ENCODE data around the gene VPS4B. TPM values are rescaled to one million over a fixed set of nuclear protein-coding genes. Genes with fewer than 3 reads are reported as not detected.
"Not testable (repeated sequence)": the region's sequence is repeated elsewhere in the genome, so short reads cannot be mapped to it uniquely, and the experiment has no call there.

The VPS4B gene
- total RNA-seq (67.8 TPM), polyA plus RNA-seq (27.1 TPM)

DNA sequence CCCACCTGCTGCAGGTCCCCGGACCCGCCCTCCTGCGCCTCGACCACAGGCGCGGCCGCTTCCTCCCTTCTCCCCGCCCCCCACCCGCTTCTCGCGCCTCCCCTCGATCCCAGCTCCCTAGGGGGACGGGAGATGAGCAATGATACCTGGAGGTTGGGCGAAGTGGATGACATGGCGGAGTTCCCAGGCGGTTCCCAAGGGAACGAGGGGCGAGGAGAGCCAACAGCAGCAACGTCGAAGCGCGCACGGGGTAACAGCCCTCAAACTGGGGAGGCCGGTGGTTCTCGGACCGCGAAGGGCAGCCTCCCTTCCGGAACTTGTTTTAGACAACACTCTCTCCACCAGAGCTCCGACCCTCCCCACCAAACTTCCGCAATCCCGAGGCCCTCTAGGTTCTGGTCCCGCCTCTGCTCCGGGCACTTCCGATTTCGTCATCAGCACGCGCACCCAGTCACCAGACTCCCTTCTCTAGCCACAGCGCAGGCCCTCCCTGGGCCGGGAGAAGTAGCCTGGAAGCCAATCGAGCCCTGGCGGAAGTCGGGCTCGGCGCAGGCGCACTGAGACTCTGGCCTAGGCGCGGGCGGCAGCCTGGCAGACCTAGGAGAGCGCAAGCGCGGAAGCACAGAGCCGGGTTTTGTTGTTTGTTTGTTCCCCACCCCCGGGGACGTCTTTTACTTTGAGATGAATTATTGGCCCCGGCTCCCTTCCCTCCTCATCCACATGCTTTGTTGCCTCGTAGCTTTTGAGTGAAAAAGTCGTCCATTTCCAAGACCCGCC is at the start of gene VPS4B:
Gene VPS4B (minus strand): TSS at position 390 of the 777 bp plus-strand sequence. CDS start 217 bp downstream, at position 173.
- no peaks in the 10 kb centered on the region for H3K4me1 ChIP-seq (ENCODE audit: insufficient read depth)
- under 1% methylated on average over 58 of the region's 58 CpGs for WGBS
- peak; percentile 98 for DNase-seq (ENCODE audit: extremely low spot score)

DNA sequence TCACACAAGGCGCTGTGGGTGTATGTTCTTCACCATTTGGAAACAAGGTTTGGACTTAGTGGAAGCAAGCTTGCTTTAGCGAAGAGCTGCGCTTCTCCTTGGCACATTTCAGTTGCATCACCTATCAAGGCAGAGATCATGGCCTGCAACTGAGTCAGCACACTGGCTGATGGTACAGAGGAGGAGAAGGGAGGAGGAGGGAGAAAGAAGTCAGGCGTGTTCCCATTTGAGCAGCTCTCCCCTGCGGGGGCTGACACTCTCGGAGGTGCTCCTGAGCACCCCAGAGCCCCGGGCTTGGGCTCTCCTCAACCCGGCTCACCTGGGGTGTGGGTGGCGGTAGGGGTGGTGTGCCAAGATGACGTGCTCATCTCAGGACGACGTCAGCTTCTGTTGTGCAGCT is 48.5 kb upstream of the VPS4B start:
- no peaks in the 10 kb centered on the region for H3K36me3 ChIP-seq (ENCODE audit: insufficient read depth)
- no peak overlapping the region for H3K27ac ChIP-seq (ENCODE audit: low read depth)
- no peak for DNase-seq (ENCODE audit: extremely low spot score)
- H3K4me3 ChIP-seq (ENCODE audit: low read depth, low read length) = no peak overlapping the region
- H3K4me1 ChIP-seq (ENCODE audit: insufficient read depth) = no peaks in the 10 kb centered on the region
- 83% methylated on average over 12 of the region's 12 CpGs for WGBS

More for the DNA sequence above, at the start of gene VPS4B:
- Histone ChIP-seq H3K36me3 (ENCODE audit: insufficient read depth) (no peaks in the 10 kb centered on the region), H3K27ac (ENCODE audit: low read depth) (peak within 1 kb of the TSS; percentile 96), H3K4me3 (ENCODE audit: low read depth, low read length) (peak within 1 kb of the TSS; percentile 93)

DNA sequence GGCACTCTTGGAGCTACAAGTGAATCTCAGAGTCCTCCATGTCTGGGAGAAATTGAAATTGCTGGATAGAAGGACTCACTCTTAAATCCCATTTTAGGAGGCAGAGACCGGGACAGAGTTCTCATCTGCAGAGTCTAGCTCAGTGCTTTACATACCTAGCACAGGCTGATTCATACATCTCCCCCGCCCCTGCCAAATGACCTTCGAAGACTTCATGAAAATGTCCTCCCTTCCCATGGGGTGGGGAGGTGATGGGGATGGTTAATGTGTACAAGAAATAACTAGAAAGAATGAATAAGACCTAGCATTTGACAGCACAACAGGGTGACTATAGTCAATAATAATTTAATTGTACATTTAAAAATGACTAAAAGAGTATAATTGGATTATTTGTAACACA is 46.3 kb upstream of the VPS4B start:
- H3K27ac ChIP-seq (ENCODE audit: low read depth) = no peak overlapping the region
- no peaks in the 10 kb centered on the region for H3K36me3 ChIP-seq (ENCODE audit: insufficient read depth)

DNA sequence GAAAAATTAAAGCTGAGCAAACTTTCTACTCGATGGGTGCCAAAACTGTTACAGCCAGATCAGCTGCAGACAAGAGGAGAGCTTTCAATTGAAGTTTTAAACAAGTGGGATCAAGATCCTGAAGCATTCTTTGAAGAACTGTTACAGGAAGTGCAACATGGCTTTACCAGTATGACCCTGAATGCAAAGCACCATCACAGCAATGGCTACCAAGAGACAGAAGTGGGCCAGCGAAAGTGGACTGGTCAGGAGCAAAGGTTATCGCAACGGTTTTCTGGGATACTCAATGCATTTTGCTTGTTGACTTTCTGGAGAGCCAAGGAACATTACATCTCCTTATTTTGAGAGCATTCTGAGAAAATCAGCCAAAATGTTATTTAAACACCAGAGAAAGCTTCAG is 45.4 kb upstream of the VPS4B start:
- Histone ChIP-seq H3K4me3 (ENCODE audit: low read depth, low read length) (no peak overlapping the region), H3K36me3 (ENCODE audit: insufficient read depth) (no peaks in the 10 kb centered on the region), H3K27ac (ENCODE audit: low read depth) (no peak overlapping the region), H3K4me1 (ENCODE audit: insufficient read depth) (no peaks in the 10 kb centered on the region)
- no peak for DNase-seq (ENCODE audit: extremely low spot score)
- WGBS = 88% methylated on average over 4 of the region's 4 CpGs

More for the DNA sequence above, 46.3 kb upstream of the VPS4B start:
- no peaks in the 10 kb centered on the region for H3K4me1 ChIP-seq (ENCODE audit: insufficient read depth)
- 93% methylated on average over 3 of the region's 3 CpGs for WGBS
- DNase-seq (ENCODE audit: extremely low spot score) = no peak
- no peak overlapping the region for H3K4me3 ChIP-seq (ENCODE audit: low read depth, low read length)

DNA sequence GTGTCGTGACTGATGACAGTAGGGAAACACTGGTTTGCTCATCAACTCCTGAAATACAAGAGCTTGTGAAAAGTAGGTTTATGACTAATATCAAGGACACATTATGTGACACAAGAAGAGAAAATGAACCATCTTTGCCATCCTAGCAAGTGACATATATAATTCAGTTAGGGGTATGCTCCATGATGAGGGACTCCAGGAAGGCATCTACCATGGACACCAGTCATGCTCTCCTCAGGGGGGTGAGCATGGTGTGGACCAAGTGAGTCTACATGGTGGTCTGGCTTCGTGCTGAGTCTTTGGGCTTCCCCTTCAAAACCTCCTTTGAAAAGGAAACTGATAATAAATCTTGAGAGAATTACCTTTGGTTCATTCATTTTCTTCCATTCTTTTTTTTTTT is 42.8 kb upstream of the VPS4B start:
- Histone ChIP-seq H3K27ac (ENCODE audit: low read depth) (no peak overlapping the region), H3K4me1 (ENCODE audit: insufficient read depth) (no peaks in the 10 kb centered on the region), H3K4me3 (ENCODE audit: low read depth, low read length) (no peak overlapping the region), H3K36me3 (ENCODE audit: insufficient read depth) (no peaks in the 10 kb centered on the region)
- no peak for DNase-seq (ENCODE audit: extremely low spot score)
- 86% methylated on average over 2 of the region's 2 CpGs for WGBS

DNA sequence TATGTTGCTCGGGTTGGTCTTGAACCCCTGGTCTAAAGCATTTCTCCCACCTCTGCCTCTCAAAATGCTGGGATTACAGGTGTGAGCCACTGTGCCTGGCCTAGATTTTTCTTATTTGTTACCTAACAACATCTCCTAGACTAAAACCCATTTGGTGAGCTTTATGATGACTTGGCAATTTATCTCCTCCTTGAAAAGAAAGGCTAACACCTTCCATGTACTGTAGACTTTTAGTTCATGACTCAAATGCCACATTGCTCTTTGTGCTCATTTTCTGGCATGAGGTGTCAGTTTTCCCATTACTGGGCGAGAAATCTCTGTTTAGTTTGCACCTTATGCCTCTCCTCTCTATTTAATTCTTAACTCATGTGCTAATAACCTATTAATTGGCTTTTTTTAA is 42.2 kb upstream of the VPS4B start:
- no peak for DNase-seq (ENCODE audit: extremely low spot score)
- H3K4me1 ChIP-seq (ENCODE audit: insufficient read depth) = no peaks in the 10 kb centered on the region
- no peak overlapping the region for H3K27ac ChIP-seq (ENCODE audit: low read depth)
- 93% methylated on average over 2 of the region's 2 CpGs for WGBS
- no peak overlapping the region for H3K4me3 ChIP-seq (ENCODE audit: low read depth, low read length)
- no peaks in the 10 kb centered on the region for H3K36me3 ChIP-seq (ENCODE audit: insufficient read depth)

DNA sequence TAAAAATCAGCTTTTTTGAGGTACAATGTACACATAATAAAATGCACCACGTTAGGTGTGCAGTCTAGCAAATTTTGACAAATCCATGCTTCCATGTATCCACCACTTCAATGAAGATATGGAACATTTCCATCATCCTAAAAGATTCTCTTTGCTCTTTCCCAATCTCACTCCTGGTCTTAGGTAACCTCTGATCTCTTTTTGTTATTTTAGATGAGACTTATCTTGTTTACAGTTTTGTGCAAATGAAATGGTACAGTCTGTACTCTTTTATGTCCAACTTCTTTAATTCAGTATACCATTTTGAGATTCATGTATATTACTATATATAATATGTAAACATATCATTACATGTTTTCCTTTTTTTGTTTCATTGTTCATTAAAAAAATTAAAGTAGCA is 38.1 kb upstream of the VPS4B start:
- DNase-seq (ENCODE audit: extremely low spot score) = no peak
- Histone ChIP-seq H3K4me3 (ENCODE audit: low read depth, low read length) (no peak overlapping the region), H3K27ac (ENCODE audit: low read depth) (no peak overlapping the region), H3K4me1 (ENCODE audit: insufficient read depth) (no peaks in the 10 kb centered on the region), H3K36me3 (ENCODE audit: insufficient read depth) (no peaks in the 10 kb centered on the region)
- WGBS = 67% methylated on average over 1 of the region's 1 CpG

DNA sequence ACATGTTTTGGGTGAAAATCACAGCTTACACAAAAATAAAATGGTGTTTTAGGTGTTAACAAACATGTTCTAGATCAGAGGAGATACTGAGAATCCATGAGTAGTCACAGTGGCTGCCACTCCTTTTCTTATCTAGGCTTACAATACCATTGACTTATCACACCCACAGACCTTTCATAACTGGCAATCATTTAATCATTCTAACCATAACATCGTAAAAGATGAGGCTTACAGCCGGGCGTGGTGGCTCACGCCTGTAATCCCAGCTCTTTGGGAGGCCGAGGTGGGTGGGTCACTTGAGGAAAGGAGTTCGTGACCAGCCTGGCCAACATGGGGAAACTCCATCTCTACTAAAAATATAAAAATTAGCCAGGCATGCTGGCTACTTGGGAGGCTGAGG is 35.7 kb upstream of the VPS4B start:
- Histone ChIP-seq H3K36me3 (ENCODE audit: insufficient read depth) (no peaks in the 10 kb centered on the region), H3K27ac (ENCODE audit: low read depth) (no peak overlapping the region), H3K4me1 (ENCODE audit: insufficient read depth) (no peaks in the 10 kb centered on the region), H3K4me3 (ENCODE audit: low read depth, low read length) (no peak overlapping the region)
- no peak for DNase-seq (ENCODE audit: extremely low spot score)
- 49% methylated on average over 6 of the region's 6 CpGs for WGBS

DNA sequence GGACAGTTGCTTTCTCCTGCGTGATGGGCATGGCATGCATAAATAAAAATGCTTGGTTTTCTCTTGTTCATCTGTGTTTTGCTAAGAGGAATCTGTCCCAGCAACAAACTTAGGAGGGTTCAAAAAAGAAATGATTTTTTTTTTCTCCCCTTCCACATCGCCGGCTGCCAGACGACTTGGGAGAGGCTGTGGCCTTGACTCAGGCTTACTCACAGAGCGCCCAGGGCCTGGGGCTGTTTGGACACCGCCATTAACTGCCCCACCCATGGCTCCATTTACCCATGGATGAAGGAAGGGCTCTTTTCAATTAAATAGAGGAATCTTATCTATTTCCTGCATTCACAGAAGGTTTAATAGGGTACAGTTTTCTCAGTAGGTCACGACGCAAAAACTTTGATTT is 32.2 kb upstream of the VPS4B start:
- no peak overlapping the region for H3K27ac ChIP-seq (ENCODE audit: low read depth)
- 89% methylated on average over 8 of the region's 8 CpGs for WGBS

DNA sequence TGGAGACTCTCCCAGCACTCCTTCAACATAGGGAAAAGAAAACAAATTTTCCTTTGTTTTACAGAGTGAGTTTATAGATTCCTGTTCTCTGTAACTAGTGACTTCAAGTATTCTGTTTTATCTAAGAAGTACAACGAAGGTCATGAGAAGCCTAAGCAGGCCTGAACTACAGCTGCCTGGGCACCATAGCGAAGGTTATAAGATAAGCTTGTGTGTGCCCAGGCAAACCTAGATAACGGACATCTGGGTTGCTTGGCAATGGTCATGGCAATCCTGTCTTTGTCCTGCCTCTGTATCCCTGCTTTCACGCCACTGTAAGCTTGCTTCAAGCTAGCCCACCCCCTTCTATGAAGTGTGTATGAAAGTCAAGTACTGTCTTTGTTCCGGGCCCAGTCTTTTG is 30.5 kb upstream of the VPS4B start:
- H3K36me3 ChIP-seq (ENCODE audit: insufficient read depth); H3K27ac ChIP-seq (ENCODE audit: low read depth): not testable (repeated sequence)

More for the DNA sequence above, 32.2 kb upstream of the VPS4B start:
- Histone ChIP-seq H3K36me3 (ENCODE audit: insufficient read depth) (no peaks in the 10 kb centered on the region), H3K4me1 (ENCODE audit: insufficient read depth) (no peaks in the 10 kb centered on the region), H3K4me3 (ENCODE audit: low read depth, low read length) (no peak overlapping the region)
- DNase-seq (ENCODE audit: extremely low spot score) = no peak

DNA sequence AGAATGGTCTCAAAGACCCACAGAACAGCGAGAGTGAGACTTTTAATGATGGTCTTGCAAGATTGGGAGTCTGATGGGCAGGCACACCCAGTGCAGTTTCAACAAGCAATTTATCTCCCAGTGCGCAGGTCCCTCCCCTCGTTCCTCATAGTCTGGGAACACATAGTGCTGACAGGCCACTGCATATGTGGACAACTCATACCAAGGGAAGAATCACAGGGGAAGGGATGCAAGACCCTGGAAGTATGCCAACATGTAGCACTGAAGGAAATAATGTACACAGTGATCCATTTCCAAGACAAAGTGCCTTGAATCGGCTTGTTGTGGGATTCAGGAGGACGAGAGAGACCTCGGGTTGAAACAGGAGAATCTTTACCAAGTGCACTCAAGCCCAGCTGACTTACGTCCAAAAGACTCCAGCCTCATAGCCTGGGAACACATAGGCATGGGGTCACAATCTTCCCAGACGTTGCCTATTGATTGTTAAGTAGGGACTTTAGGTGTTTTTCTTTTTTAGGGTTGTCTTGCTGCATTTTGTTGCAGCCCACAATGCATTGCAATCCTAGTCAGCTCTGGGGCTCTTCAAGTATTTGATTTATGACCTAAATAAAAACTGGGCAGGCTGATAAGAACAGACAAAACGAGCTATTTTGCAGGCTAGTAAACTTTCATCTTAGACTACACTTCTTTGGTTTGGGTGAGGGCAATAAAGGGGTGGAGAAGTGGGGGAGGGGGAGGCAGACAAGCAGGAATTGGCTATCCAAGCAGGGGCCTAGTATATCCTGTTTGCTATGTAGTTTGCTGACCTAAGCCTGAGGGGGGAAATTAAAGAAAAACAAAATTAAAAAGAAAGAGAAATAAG is 29.8 kb upstream of the VPS4B start:
- peak; percentile 63 for DNase-seq (ENCODE audit: extremely low spot score)
- Histone ChIP-seq H3K27ac (ENCODE audit: low read depth) (no peak overlapping the region), H3K4me3 (ENCODE audit: low read depth, low read length) (no peak overlapping the region), H3K4me1 (ENCODE audit: insufficient read depth) (no peaks in the 10 kb centered on the region), H3K36me3 (ENCODE audit: insufficient read depth) (no peaks in the 10 kb centered on the region)
- WGBS = 30% methylated on average over 9 of the region's 9 CpGs

More for the DNA sequence above, 30.5 kb upstream of the VPS4B start:
- 55% methylated on average over 5 of the region's 5 CpGs for WGBS
- H3K4me1 ChIP-seq (ENCODE audit: insufficient read depth); H3K4me3 ChIP-seq (ENCODE audit: low read depth, low read length); DNase-seq (ENCODE audit: extremely low spot score): not testable (repeated sequence)

DNA sequence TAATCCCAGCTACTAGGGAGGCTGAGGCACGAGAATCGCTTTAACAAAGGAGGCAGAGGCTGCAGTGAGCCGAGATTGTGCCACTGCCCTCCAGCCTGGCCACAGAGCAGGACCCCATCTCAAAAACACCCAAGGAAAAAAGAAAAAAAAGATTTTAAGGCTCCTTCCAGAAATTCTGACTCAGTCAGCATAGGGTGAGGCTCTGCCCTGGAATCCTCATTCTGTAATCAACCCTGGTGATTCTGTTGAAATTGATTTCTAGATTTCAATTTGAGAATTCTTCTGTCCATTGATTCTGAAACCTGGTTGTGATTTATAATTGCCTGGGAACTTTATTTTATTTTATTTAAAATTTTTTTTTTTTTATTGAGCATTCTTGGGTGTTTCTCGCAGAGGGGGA is 27.1 kb upstream of the VPS4B start:
- H3K36me3 ChIP-seq (ENCODE audit: insufficient read depth) = no peaks in the 10 kb centered on the region
- no peaks in the 10 kb centered on the region for H3K4me1 ChIP-seq (ENCODE audit: insufficient read depth)
- no peak overlapping the region for H3K4me3 ChIP-seq (ENCODE audit: low read depth, low read length)
- no peak overlapping the region for H3K27ac ChIP-seq (ENCODE audit: low read depth)
- DNase-seq (ENCODE audit: extremely low spot score) = no peak
- 90% methylated on average over 4 of the region's 4 CpGs for WGBS

DNA sequence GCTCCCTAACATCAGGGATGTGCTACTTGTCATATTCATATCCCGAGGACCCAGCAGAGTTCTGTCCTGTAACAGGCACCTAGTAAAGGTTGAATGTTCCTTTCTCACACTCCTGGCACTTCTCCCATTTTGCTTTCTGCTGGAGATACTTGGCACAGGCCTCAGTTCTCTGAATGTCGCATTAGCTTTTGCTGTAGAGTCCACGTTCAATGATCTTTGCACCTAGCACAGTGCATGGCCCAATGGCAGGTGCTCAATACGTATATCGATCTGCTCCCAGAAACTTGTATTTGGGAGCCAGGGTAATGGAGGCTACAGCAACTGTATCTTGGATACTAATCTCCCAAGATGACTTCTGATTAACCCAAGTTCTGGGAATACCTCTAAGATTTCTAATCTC is 24.8 kb upstream of the VPS4B start:
- no peak for DNase-seq (ENCODE audit: extremely low spot score)
- Histone ChIP-seq H3K27ac (ENCODE audit: low read depth) (no peak overlapping the region), H3K4me1 (ENCODE audit: insufficient read depth) (no peaks in the 10 kb centered on the region), H3K4me3 (ENCODE audit: low read depth, low read length) (no peak overlapping the region), H3K36me3 (ENCODE audit: insufficient read depth) (no peaks in the 10 kb centered on the region)
- 57% methylated on average over 5 of the region's 5 CpGs for WGBS

DNA sequence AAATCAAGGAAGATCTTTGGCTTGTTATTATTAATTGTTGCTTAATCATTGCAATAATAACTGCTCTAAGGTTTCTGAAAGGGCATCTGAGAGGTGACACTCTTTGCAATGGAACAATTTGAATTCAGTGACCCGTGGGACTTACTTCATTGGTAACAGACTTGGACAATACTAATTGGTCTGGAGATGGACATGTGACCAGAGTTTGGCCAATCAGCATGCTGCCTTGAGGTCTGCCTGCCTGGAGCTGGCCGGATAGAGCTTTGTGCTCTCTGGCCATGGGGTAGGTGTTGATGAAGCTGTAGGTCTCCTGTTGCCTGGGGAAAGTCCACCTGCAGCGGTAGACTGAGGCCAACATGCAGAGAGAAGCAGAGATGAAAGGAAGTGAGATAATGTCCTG is 24.0 kb upstream of the VPS4B start:
- no peaks in the 10 kb centered on the region for H3K36me3 ChIP-seq (ENCODE audit: insufficient read depth)
- no peak overlapping the region for H3K4me3 ChIP-seq (ENCODE audit: low read depth, low read length)

More for the DNA sequence above, 24.0 kb upstream of the VPS4B start:
- 93% methylated on average over 3 of the region's 3 CpGs for WGBS
- no peak overlapping the region for H3K27ac ChIP-seq (ENCODE audit: low read depth)
- no peak for DNase-seq (ENCODE audit: extremely low spot score)
- no peaks in the 10 kb centered on the region for H3K4me1 ChIP-seq (ENCODE audit: insufficient read depth)
